Neural progenitor cell (in vitro differentiated cells): ENCODE data around the gene EZR. TPM values are rescaled to one million over a fixed set of nuclear protein-coding genes. Genes with fewer than 3 reads are reported as not detected.

Experiments
- DNase-seq: peaks from one replicate; pipeline ENCODE4 v3.0.0-alpha.2; 2016; ENCODE audit warnings: low spot score
- H2AFZ ChIP-seq: fragments of 200-600 bp; sonication (generic); replicated peaks from 2 replicates; pipeline ENCODE4 v1.6.1; 2016; ENCODE audit warnings: antibody characterized with exemption
- H3F3A ChIP-seq: fragments of 200-600 bp; sonication (generic); 2 replicates; pipeline ENCODE4 v1.6.1; 2016; ENCODE audit warnings: antibody characterized with exemption, low read depth
- H3K27ac ChIP-seq: fragments of 200-600 bp; sonication (generic); 2 replicates; pipeline ENCODE4 v1.5.1; 2016; ENCODE audit warnings: mild to moderate bottlenecking
- H3K27me3 ChIP-seq: fragments of 200-600 bp; sonication (generic); 2 replicates; pipeline ENCODE4 v1.6.1; 2016; ENCODE audit warnings: mild to moderate bottlenecking, moderate library complexity
- H3K36me3 ChIP-seq: fragments of 200-600 bp; sonication (generic); 2 replicates; pipeline ENCODE4 v1.5.1; 2016
- H3K4me1 ChIP-seq: fragments of 200-600 bp; sonication (generic); 2 replicates; pipeline ENCODE4 v1.6.1; 2016; ENCODE audit warnings: mixed run types
- H3K4me2 ChIP-seq: fragments of 200-600 bp; sonication (generic); 2 replicates; pipeline ENCODE4 v1.6.1; 2016
- H3K4me3 ChIP-seq: fragments of 200-600 bp; sonication (generic); 2 replicates; pipeline ENCODE4 v1.5.1; 2016
- H3K79me2 ChIP-seq: fragments of 200-600 bp; sonication (generic); 2 replicates; pipeline ENCODE4 v1.6.1; 2016; ENCODE audit warnings: low read depth
- H3K9ac ChIP-seq: fragments of 200-600 bp; sonication (generic); 2 replicates; pipeline ENCODE4 v1.6.1; 2016
- H3K9me3 ChIP-seq: fragments of 200-600 bp; sonication (generic); 2 replicates; pipeline ENCODE4 v1.5.1; 2016; ENCODE audit warnings: low read depth
- H4K20me1 ChIP-seq: fragments of 200-600 bp; sonication (generic); 2 replicates; pipeline ENCODE4 v1.6.1; 2016; ENCODE audit warnings: low read depth
- H3K27ac Mint-ChIP-seq: 3 replicates; pipeline ENCODE4 v1.8.0; 2021; ENCODE audit warnings: mixed read lengths
- H3K27me3 Mint-ChIP-seq: 2 replicates; pipeline ENCODE4 v1.8.0; 2022; ENCODE audit warnings: low read depth, mild to moderate bottlenecking, inconsistent platforms, moderate library complexity, mixed read lengths; ENCODE audit not compliant: insufficient read depth
- H3K36me3 Mint-ChIP-seq: 3 replicates; pipeline ENCODE4 v1.8.0; 2021; ENCODE audit warnings: mixed read lengths
- H3K4me1 Mint-ChIP-seq: 3 replicates; pipeline ENCODE4 v1.8.0; 2021; ENCODE audit warnings: mixed read lengths
- H3K4me3 Mint-ChIP-seq: 3 replicates; pipeline ENCODE4 v1.8.0; 2021; ENCODE audit warnings: mild to moderate bottlenecking, moderate library complexity, mixed read lengths
- H3K9me3 Mint-ChIP-seq: 3 replicates; pipeline ENCODE4 v1.8.0; 2020; ENCODE audit warnings: mixed read lengths
- EZH2 ChIP-seq: fragments of 200-600 bp; sonication (generic); IDR thresholded peaks from 2 replicates; pipeline ENCODE4 v1.6.1; 2017; ENCODE audit warnings: antibody characterized with exemption, mild to moderate bottlenecking, moderate library complexity
- EZH2phosphoT487 ChIP-seq: fragments of 200-600 bp; sonication (generic); IDR thresholded peaks from 2 replicates; pipeline ENCODE4 v1.6.1; 2017; ENCODE audit warnings: antibody characterized with exemption
- total RNA-seq: library from RNA; depleted of rRNA; stranded (reverse); fragments of >200 nt; gene quantifications from 2 replicates; pipeline ENCODE4 v1.2.3, GENCODE V29; 2015; ENCODE audit warnings: low replicate concordance
- TF ChIP-seq, protein P1 (sequence below): fragments of 200-600 bp; sonication (generic); IDR thresholded peaks from 2 replicates; pipeline ENCODE4 v1.5.1; 2017; ENCODE audit warnings: antibody characterized with exemption, mild to moderate bottlenecking

Gene EZR
- total RNA-seq, 1 donor from 2014 or later: 52.0 TPM

DNA sequence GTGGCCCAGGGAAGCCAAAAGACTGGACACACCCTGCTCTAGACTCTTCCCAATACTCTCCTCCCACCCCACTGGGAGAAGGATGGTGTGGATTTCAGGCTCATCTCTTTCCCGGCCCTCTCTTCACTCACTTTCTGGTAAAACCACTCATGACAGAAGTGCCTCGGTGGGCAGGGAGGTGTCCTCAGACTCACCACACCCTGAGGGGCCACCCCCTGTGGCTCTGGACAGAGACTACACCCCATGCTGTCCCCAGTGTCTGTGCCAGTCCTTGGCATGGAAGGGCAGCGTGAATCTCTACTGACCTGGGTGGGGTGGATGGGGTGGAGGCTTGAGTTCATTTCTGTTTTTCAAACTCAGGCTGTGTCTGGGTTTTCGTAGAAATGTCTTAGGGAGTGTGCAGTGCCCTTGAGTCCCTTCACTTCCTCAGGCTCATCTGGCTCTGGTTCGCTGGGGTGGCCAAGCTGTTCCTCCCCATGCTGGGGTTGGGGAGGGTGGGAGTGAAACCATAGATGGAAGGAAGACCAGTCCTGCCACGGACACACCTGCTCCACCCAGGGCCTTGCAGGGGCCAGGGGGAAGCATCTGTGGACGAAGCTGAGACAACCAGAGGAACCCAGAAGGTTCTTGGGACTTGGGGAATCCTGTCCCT, 59.1 kb downstream of the EZR start:
- Histone ChIP-seq H3K9me3 (no peaks in the 10 kb centered on the region), H2AFZ (no peak overlapping the region), H4K20me1 (no peaks in the 10 kb centered on the region), H3K9ac (no peak overlapping the region), H3F3A (peaks cover 18% of the 10 kb centered on the region), H3K27me3 (no peaks in the 10 kb centered on the region), H3K27ac (no peak overlapping the region), H3K4me2 (no peak overlapping the region), H3K79me2 (no peaks in the 10 kb centered on the region), H3K36me3 (no peaks in the 10 kb centered on the region), H3K4me1 (peaks cover 16% of the 10 kb centered on the region), H3K4me3 (no peak overlapping the region)
- Mint-ChIP-seq H3K4me3 (no peak overlapping the region), H3K27me3 (peaks cover 5% of the 10 kb centered on the region), H3K36me3 (peaks cover 6% of the 10 kb centered on the region), H3K27ac (peak overlapping the region; percentile 21), H3K4me1 (peaks cover 35% of the 10 kb centered on the region), H3K9me3 (no peaks in the 10 kb centered on the region)
- DNase-seq: no peak
- TF ChIP-seq EZH2 (no peak), EZH2phosphoT487 (no peak)
- TF ChIP-seq, protein P1, sequence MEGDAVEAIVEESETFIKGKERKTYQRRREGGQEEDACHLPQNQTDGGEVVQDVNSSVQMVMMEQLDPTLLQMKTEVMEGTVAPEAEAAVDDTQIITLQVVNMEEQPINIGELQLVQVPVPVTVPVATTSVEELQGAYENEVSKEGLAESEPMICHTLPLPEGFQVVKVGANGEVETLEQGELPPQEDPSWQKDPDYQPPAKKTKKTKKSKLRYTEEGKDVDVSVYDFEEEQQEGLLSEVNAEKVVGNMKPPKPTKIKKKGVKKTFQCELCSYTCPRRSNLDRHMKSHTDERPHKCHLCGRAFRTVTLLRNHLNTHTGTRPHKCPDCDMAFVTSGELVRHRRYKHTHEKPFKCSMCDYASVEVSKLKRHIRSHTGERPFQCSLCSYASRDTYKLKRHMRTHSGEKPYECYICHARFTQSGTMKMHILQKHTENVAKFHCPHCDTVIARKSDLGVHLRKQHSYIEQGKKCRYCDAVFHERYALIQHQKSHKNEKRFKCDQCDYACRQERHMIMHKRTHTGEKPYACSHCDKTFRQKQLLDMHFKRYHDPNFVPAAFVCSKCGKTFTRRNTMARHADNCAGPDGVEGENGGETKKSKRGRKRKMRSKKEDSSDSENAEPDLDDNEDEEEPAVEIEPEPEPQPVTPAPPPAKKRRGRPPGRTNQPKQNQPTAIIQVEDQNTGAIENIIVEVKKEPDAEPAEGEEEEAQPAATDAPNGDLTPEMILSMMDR: no peak

DNA sequence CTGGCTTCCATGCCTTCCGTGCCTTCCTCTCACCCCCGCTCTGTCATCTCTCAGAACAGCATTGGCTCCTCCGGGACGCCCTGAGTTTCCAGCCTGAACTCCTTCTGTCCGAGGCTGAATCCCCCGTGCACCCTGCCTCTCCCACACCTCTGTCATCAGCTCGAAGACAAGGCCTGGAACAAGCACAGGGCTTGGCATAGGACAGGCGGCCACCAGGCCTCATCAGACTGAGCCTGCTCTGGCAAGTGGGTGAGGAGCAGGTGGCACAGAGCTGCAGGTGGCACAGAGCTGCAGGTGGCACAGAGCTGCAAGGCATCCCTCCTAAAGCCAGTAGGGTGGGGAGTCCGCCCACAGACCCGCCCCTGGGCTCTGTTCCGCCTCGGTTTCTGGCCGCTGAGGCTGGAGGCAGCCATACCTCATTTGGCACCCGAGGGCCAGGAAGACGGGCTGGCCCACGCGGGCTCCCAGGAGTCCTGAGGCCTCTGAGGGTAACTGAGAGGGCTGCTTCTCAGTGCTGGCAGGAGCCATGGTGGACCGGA, 60.2 kb downstream of the EZR start:
- no peaks in the 10 kb centered on the region for H3K79me2 ChIP-seq
- H3K27me3 Mint-ChIP-seq: peaks cover 7% of the 10 kb centered on the region
- no peaks in the 10 kb centered on the region for H3K9me3 Mint-ChIP-seq
- H3K4me2 ChIP-seq: no peak overlapping the region
- peak overlapping the region; percentile 24 for H3K27ac Mint-ChIP-seq
- H3K4me1 Mint-ChIP-seq: peaks cover 38% of the 10 kb centered on the region
- no peak for DNase-seq
- peaks cover 18% of the 10 kb centered on the region for H3F3A ChIP-seq
- TF ChIP-seq EZH2 (no peak), EZH2phosphoT487 (no peak)
- TF ChIP-seq, protein P1: no peak
- H4K20me1 ChIP-seq: no peaks in the 10 kb centered on the region
- no peak overlapping the region for H2AFZ ChIP-seq
- H3K4me3 ChIP-seq: no peak overlapping the region
- no peak overlapping the region for H3K9ac ChIP-seq
- H3K4me1 ChIP-seq: peaks cover 16% of the 10 kb centered on the region
- no peaks in the 10 kb centered on the region for H3K9me3 ChIP-seq
- H3K27me3 ChIP-seq: no peaks in the 10 kb centered on the region
- H3K36me3 Mint-ChIP-seq: peaks cover 1% of the 10 kb centered on the region
- no peak overlapping the region for H3K4me3 Mint-ChIP-seq
- H3K27ac ChIP-seq: no peak overlapping the region
- H3K36me3 ChIP-seq: no peaks in the 10 kb centered on the region

DNA sequence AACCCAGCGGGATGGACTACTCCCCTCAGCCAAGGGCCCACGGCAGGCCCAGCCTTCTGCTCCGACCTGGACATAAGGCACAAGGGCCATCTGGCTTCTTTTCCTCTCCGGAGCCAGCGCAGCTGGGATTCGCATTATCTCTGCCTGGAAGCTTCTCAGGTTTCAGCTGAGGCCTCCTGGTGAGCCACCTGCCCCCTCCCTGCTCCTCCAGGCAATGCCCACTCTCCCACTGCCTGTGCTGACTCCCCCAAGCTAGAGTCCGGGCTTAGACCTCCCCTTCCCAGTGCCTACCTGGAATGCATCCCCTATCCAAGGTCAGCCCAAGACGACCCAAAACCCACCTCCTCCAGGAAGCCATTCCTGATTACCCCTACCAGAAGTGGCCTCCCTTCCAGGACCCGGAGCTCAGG, 60.7 kb downstream of the EZR start:
- Mint-ChIP-seq H3K36me3 (peaks cover 1% of the 10 kb centered on the region), H3K9me3 (no peaks in the 10 kb centered on the region), H3K4me1 (peaks cover 37% of the 10 kb centered on the region), H3K27ac (peak overlapping the region; percentile 24), H3K27me3 (peaks cover 4% of the 10 kb centered on the region), H3K4me3 (no peak overlapping the region)
- Histone ChIP-seq H3K9me3 (no peaks in the 10 kb centered on the region), H3F3A (peaks cover 16% of the 10 kb centered on the region), H3K27me3 (no peaks in the 10 kb centered on the region), H3K9ac (no peak overlapping the region), H3K79me2 (no peaks in the 10 kb centered on the region), H3K4me2 (no peak overlapping the region), H3K27ac (no peak overlapping the region), H3K36me3 (no peaks in the 10 kb centered on the region), H3K4me3 (no peak overlapping the region), H2AFZ (no peak overlapping the region), H4K20me1 (no peaks in the 10 kb centered on the region), H3K4me1 (peaks cover 16% of the 10 kb centered on the region)
- no peak for TF ChIP-seq EZH2phosphoT487
- no peak for TF ChIP-seq EZH2
- TF ChIP-seq, protein P1: no peak
- DNase-seq: peak; percentile 63
